HUES6 (cell line): ENCODE measurements around the gene OR4Q3.
"Not testable (repeated sequence)": the region's sequence is repeated elsewhere in the genome, so short reads cannot be mapped to it uniquely, and the experiment has no call there.

ENCODE experiments used
- H3K27ac ChIP-seq: 2 replicates; pipeline ENCODE4 v1.7.0; 2013; ENCODE audit warnings: low read depth, mild to moderate bottlenecking, low read length, inconsistent platforms
- H3K27me3 ChIP-seq: 2 replicates; pipeline ENCODE4 v1.6.1; 2013; ENCODE audit warnings: low read length; ENCODE audit not compliant: control insufficient read depth, insufficient read depth
- H3K36me3 ChIP-seq: 2 replicates; pipeline ENCODE4 v1.6.1; 2013; ENCODE audit warnings: low read length; ENCODE audit not compliant: control insufficient read depth, insufficient read depth
- H3K4me1 ChIP-seq: 2 replicates; pipeline ENCODE4 v1.6.1; 2013; ENCODE audit warnings: low read length; ENCODE audit not compliant: control insufficient read depth, insufficient read depth
- H3K4me3 ChIP-seq: 2 replicates; pipeline ENCODE4 v1.5.1; 2013; ENCODE audit warnings: low read depth, low read length
- H3K9ac ChIP-seq: one replicate; pipeline ENCODE4 v1.6.1; 2013; ENCODE audit warnings: mild to moderate bottlenecking, low read length
- H3K9me3 ChIP-seq: 2 replicates; pipeline ENCODE4 v1.6.1; 2013; ENCODE audit warnings: low read depth, low read length; ENCODE audit not compliant: control insufficient read depth, insufficient read depth

OR4Q3 gene

DNA sequence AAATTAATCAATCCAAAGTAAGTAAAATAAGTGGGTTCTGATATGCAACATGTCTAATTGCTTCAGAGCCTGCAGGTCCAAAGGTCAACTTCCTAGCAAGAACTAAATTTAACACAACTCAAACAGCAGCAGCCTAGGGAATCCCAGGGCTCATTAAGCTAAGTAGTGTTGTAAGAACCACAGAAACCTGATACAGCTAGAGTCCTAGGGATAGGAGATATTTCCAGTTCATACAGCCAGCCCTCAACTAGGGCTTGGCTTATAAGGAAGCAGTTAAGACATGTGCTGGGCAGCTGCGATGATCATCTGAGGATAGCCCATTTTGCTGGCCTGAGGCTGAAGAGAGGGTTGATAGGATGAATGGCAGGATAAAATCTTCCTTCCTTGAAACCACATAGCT is at the start of gene OR4Q3:
TSS of gene OR4Q3 (plus strand) at position 316 of the 400 bp plus-strand sequence.
- no peaks in the 10 kb centered on the region for H3K36me3 ChIP-seq
- no peak within 1 kb of the TSS for H3K4me3 ChIP-seq
- H3K27me3 ChIP-seq = no peaks in the 10 kb centered on the region
- H3K9me3 ChIP-seq = peaks cover 25% of the 10 kb centered on the region; the same call in 1 of the 2 replicates
- no peak within 1 kb of the TSS for H3K27ac ChIP-seq
- H3K9ac ChIP-seq = no peak within 1 kb of the TSS
- no peaks in the 10 kb centered on the region for H3K4me1 ChIP-seq

GRCh38 chr14:19729359-19729758 is 14.0 kb upstream of the OR4Q3 start:
- no peaks in the 10 kb centered on the region for H3K36me3 ChIP-seq
- no peak overlapping the region for H3K4me3 ChIP-seq
- no peak overlapping the region for H3K9ac ChIP-seq
- H3K9me3 ChIP-seq = peaks cover 32% of the 10 kb centered on the region; the same call in 1 of the 2 replicates
- H3K27me3 ChIP-seq = no peaks in the 10 kb centered on the region
- H3K4me1 ChIP-seq = no peaks in the 10 kb centered on the region
- H3K27ac ChIP-seq = no peak overlapping the region

- H3K4me1 ChIP-seq = no peaks in the 10 kb centered on the region
- H3K27me3 ChIP-seq = no peaks in the 10 kb centered on the region
- H3K36me3 ChIP-seq = no peaks in the 10 kb centered on the region
- no peak overlapping the region for H3K4me3 ChIP-seq
- H3K9ac ChIP-seq = no peak overlapping the region
- no peak overlapping the region for H3K27ac ChIP-seq
- peaks cover 33% of the 10 kb centered on the region; the same call in 1 of the 2 replicates for H3K9me3 ChIP-seq
Observed at GRCh38 chr14:19729763-19730162, 13.6 kb upstream of the OR4Q3 start.

GRCh38 chr14:19733893-19734292 is 9.5 kb upstream of the OR4Q3 start:
- not testable (repeated sequence) for H3K36me3 ChIP-seq, H3K4me1 ChIP-seq, H3K4me3 ChIP-seq, H3K27ac ChIP-seq, H3K27me3 ChIP-seq, H3K9ac ChIP-seq
- H3K9me3 ChIP-seq = peaks cover 28% of the 10 kb centered on the region; the same call in 1 of the 2 replicates

GRCh38 chr14:19752316-19752715 is 8.9 kb downstream of the OR4Q3 start:
- H3K36me3 ChIP-seq, H3K9ac ChIP-seq, H3K27me3 ChIP-seq, H3K4me3 ChIP-seq, H3K4me1 ChIP-seq, H3K27ac ChIP-seq: not testable (repeated sequence)
- H3K9me3 ChIP-seq = peaks cover 31% of the 10 kb centered on the region; the same call in 1 of the 2 replicates

- Histone ChIP-seq H3K36me3 (no peaks in the 10 kb centered on the region), H3K9ac (no peak overlapping the region), H3K4me1 (no peaks in the 10 kb centered on the region), H3K4me3 (no peak overlapping the region), H3K27ac (no peak overlapping the region), H3K27me3 (no peaks in the 10 kb centered on the region), H3K9me3 (peaks cover 18% of the 10 kb centered on the region; the same call in 1 of the 2 replicates)
Observed at GRCh38 chr14:19754172-19754571, 10.8 kb downstream of the OR4Q3 start.

DNA sequence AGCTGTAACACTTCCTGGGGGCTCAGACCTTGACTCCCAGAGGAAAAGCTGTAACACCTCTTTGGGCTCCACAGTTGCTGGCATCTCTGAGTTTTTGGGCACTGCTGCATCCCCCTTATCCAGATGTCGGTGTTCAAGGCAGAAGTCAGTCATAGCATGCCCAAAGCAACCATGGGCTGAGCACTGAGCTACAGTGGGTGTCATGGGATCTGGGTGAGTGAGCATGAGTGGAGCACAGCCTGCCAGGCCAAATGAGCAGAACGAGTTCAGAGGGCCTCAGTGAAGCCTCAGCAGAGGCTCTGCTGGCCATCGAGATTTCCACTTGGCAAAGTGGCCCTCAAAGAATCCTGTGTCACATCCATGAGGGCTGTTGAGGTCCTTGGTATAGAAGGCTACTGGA is 28.1 kb downstream of the OR4Q3 start:
- not testable (repeated sequence) for H3K27ac ChIP-seq, H3K4me1 ChIP-seq, H3K36me3 ChIP-seq, H3K9ac ChIP-seq, H3K27me3 ChIP-seq, H3K4me3 ChIP-seq
- H3K9me3 ChIP-seq = peaks cover 25% of the 10 kb centered on the region; the same call in 1 of the 2 replicates

DNA sequence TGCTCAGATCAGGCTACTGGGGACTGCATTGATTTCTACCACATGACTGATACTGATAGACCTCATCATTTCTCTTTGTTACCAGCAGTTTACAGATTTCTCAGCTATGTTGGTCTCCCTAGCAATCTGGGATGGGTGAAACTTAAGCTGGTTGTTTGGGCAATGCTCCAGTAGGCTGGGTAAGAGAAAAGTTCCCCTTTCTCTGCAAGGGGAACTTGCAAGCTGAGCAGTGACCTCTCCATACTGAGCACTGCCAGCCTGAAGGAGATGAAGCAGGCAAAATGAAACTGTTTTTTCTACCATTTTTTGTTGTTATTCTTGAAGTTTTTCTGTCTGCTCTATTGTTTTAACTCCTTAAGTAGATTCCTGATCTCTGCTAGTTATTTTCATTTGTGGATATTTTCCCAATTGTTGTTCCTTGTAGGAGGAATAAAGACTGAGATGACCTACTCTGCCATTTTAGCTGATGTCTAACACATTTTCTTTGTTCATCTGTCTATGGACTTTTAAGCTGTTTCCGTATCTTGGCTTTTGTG is 28.6 kb downstream of the OR4Q3 start:
- Histone ChIP-seq H3K9ac (no peak overlapping the region), H3K36me3 (no peaks in the 10 kb centered on the region), H3K4me1 (no peaks in the 10 kb centered on the region), H3K27me3 (no peaks in the 10 kb centered on the region; the same call in 1 of the 2 replicates), H3K9me3 (peaks cover 25% of the 10 kb centered on the region; the same call in 1 of the 2 replicates), H3K27ac (no peak overlapping the region), H3K4me3 (no peak overlapping the region)

- not testable (repeated sequence) for H3K9ac ChIP-seq, H3K27me3 ChIP-seq, H3K4me3 ChIP-seq, H3K36me3 ChIP-seq, H3K4me1 ChIP-seq, H3K27ac ChIP-seq
- peaks cover 25% of the 10 kb centered on the region; the same call in 1 of the 2 replicates for H3K9me3 ChIP-seq
Observed at GRCh38 chr14:19772454-19772853, 29.1 kb downstream of the OR4Q3 start.

GRCh38 chr14:19773204-19773603 is 29.8 kb downstream of the OR4Q3 start, which contains the start of gene OR4M1:
Gene OR4M1, plus strand, starts transcription at chr14:19773504. Its CDS starts 6,819 bp downstream, at chr14:19780323.
- not testable (repeated sequence) for H3K27ac ChIP-seq, H3K4me3 ChIP-seq
- H3K9me3 ChIP-seq = peaks cover 29% of the 10 kb centered on the region; the same call in 1 of the 2 replicates

GRCh38 chr14:19775587-19775986 is 32.2 kb downstream of the OR4Q3 start:
- no peaks in the 10 kb centered on the region for H3K4me1 ChIP-seq
- H3K4me3 ChIP-seq = no peak overlapping the region
- H3K27me3 ChIP-seq = no peaks in the 10 kb centered on the region; the same call in 1 of the 2 replicates
- H3K36me3 ChIP-seq = no peaks in the 10 kb centered on the region
- H3K9ac ChIP-seq = no peak overlapping the region
- no peak overlapping the region for H3K27ac ChIP-seq
- peaks cover 33% of the 10 kb centered on the region; the same call in 1 of the 2 replicates for H3K9me3 ChIP-seq

More at GRCh38 chr14:19773204-19773603, 29.8 kb downstream of the OR4Q3 start, which contains the start of gene OR4M1:
- H3K4me1 ChIP-seq, H3K9ac ChIP-seq, H3K27me3 ChIP-seq, H3K36me3 ChIP-seq: not testable (repeated sequence)
